Urothelium cell line (cell line): ENCODE data around the gene COPZ2.
"Not testable (repeated sequence)": the region's sequence is repeated elsewhere in the genome, so short reads cannot be mapped to it uniquely, and the experiment has no call there.

Experiments used
- DNase-seq: peaks from one replicate; pipeline ENCODE4 v3.0.0; 2011; ENCODE audit warnings: low spot score, mixed read lengths
- FAIRE-seq: peaks from 2 replicates; lab custom pipeline; 2011; peaks lifted over from hg19 to GRCh38; lab: Jason Lieb, UNC

The COPZ2 gene

GRCh38 chr17:48037036-48037837, at the start of gene COPZ2:
Gene COPZ2, minus strand, starts transcription at chr17:48037797. Its CDS starts 20 bp downstream, at chr17:48037777.
- peak; percentile 72 for DNase-seq
- FAIRE-seq, result peak; percentile 52

- DNase-seq, result no peak
- no peak for FAIRE-seq
Measured at GRCh38 chr17:48084932-48085331, 47.3 kb upstream of the COPZ2 start.

GRCh38 chr17:48081858-48082257, 44.3 kb upstream of the COPZ2 start:
- no peak for DNase-seq
- FAIRE-seq, result no peak

- not testable (repeated sequence) for DNase-seq, FAIRE-seq
Measured at GRCh38 chr17:48077152-48077551, 39.6 kb upstream of the COPZ2 start.

GRCh38 chr17:48074322-48075081, 36.9 kb upstream of the COPZ2 start:
- DNase-seq (peak; percentile 50), FAIRE-seq (no peak)

GRCh38 chr17:48073566-48074094, 36.0 kb upstream of the COPZ2 start:
- FAIRE-seq, DNase-seq: not testable (repeated sequence)

- not testable (repeated sequence) for DNase-seq, FAIRE-seq
Measured at GRCh38 chr17:48072811-48073210, 35.2 kb upstream of the COPZ2 start.

GRCh38 chr17:48071654-48072053, 34.1 kb upstream of the COPZ2 start:
- no peak for FAIRE-seq
- DNase-seq, result no peak

- FAIRE-seq (no peak), DNase-seq (no peak)
Measured at GRCh38 chr17:48070195-48070594, 32.6 kb upstream of the COPZ2 start.

GRCh38 chr17:48068491-48068961, 30.9 kb upstream of the COPZ2 start:
- no peak for DNase-seq
- no peak for FAIRE-seq

GRCh38 chr17:48067808-48068207, 30.2 kb upstream of the COPZ2 start:
- not testable (repeated sequence) for DNase-seq, FAIRE-seq

GRCh38 chr17:48067245-48067644, 29.6 kb upstream of the COPZ2 start:
- no peak for FAIRE-seq

GRCh38 chr17:48066656-48067055, 29.1 kb upstream of the COPZ2 start:
- DNase-seq (no peak), FAIRE-seq (no peak)

More at GRCh38 chr17:48067245-48067644, 29.6 kb upstream of the COPZ2 start:
- no peak for DNase-seq

- DNase-seq (no peak), FAIRE-seq (no peak)
Measured at GRCh38 chr17:48066192-48066591, 28.6 kb upstream of the COPZ2 start.

GRCh38 chr17:48064638-48065037, 27.0 kb upstream of the COPZ2 start:
- DNase-seq, result no peak
- FAIRE-seq, result no peak

GRCh38 chr17:48062273-48062672, 24.7 kb upstream of the COPZ2 start:
- DNase-seq (no peak), FAIRE-seq (no peak)

GRCh38 chr17:48060249-48060648, 22.7 kb upstream of the COPZ2 start:
- FAIRE-seq (no peak), DNase-seq (no peak)

GRCh38 chr17:48059125-48059668, 21.6 kb upstream of the COPZ2 start:
- no peak for FAIRE-seq
- DNase-seq, result no peak

GRCh38 chr17:48058393-48059124, 21.0 kb upstream of the COPZ2 start:
- DNase-seq (no peak), FAIRE-seq (no peak)

- no peak for DNase-seq
- no peak for FAIRE-seq
Measured at GRCh38 chr17:48057626-48058025, 20.0 kb upstream of the COPZ2 start.
